Astrocyte (in vitro differentiated cells and primary cell): ENCODE results near the gene HLA-DMB.

Experiments
- CTCF ChIP-seq: IDR thresholded peaks from 2 replicates; pipeline ENCODE4 v1.5.1; 2011; ENCODE audit warnings: low read depth, mild to moderate bottlenecking, inconsistent platforms, low read length, moderate library complexity; ENCODE audit not compliant: insufficient read depth
- EZH2 ChIP-seq: IDR thresholded peaks from 2 replicates; pipeline ENCODE4 v1.6.1; 2012; ENCODE audit warnings: mild to moderate bottlenecking, low read length, inconsistent platforms; ENCODE audit not compliant: insufficient read depth

GRCh38 chr6:32905078-32905477, 35.8 kb downstream of the HLA-DMB start:
- TF ChIP-seq CTCF: no peak
- no peak for TF ChIP-seq EZH2
